Kidney (tissue), 14 donors: ENCODE data around the gene C4BPA. TPM values are rescaled to one million over a fixed set of nuclear protein-coding genes. Genes with fewer than 3 reads are reported as not detected.

ENCODE experiments used
- DNase-seq, 5 donors: peaks; one replicate each; pipeline ENCODE4 v3.0.0-alpha.2; 2013 to 2020
- FAIRE-seq: peaks from 2 replicates; lab custom pipeline; 2012; peaks lifted over from hg19 to GRCh38; lab: Jason Lieb, UNC
- H3K27ac ChIP-seq, 2 donors: one replicate each; pipeline ENCODE4 v1.7.0; 2013; ENCODE audit warnings: low read depth in 2 of 2, low read length in 2 of 2, inconsistent platforms in 1 of 2
- H3K27me3 ChIP-seq: one replicate; pipeline ENCODE4 v1.7.1; 2013; ENCODE audit warnings: low read length, inconsistent platforms; ENCODE audit not compliant: control insufficient read depth, insufficient read depth
- H3K36me3 ChIP-seq, 3 donors: one replicate each; pipeline versions ENCODE4 v1.7.0 to v1.7.1; 2013; ENCODE audit warnings: low read length in 3 of 3, control low read depth in 1 of 3, inconsistent platforms in 1 of 3; ENCODE audit not compliant: insufficient read depth in 3 of 3, control insufficient read depth in 2 of 3
- H3K4me1 ChIP-seq, 3 donors: one replicate each; pipeline versions ENCODE4 v1.7.0 to v1.7.1; 2013; ENCODE audit warnings: low read length in 3 of 3, inconsistent platforms in 1 of 3, low read depth in 1 of 3; ENCODE audit not compliant: control insufficient read depth in 2 of 3, insufficient read depth in 2 of 3
- H3K4me3 ChIP-seq, 3 donors: one replicate each; pipeline versions ENCODE4 v1.7.0 to v1.8.1; 2013; ENCODE audit warnings: low read length in 3 of 3, control low read depth in 1 of 3, inconsistent platforms in 1 of 3
- H3K9ac ChIP-seq, 3 donors: one replicate each; pipeline versions ENCODE4 v1.7.0 to v1.7.1; 2013; ENCODE audit warnings: low read length in 3 of 3, control low read depth in 1 of 3, inconsistent platforms in 1 of 3
- H3K9me3 ChIP-seq, 3 donors: one replicate each; pipeline versions ENCODE4 v1.7.0 to v1.7.1; 2013; ENCODE audit warnings: low read length in 3 of 3, control low read depth in 1 of 3, inconsistent platforms in 1 of 3; ENCODE audit not compliant: control insufficient read depth in 2 of 3, insufficient read depth in 1 of 3
- intact Hi-C: fragments of 100-400 bp; cut with DNase I; formaldehyde crosslinking; loops from one replicate; pipeline ENCODE4 v1.11.1; 2022
- polyA plus RNA-seq: library from polyadenylated mRNA; stranded (reverse); fragments of 350-450 nt; fragmentation: Illumina TruSeq; extraction: RNeasy Lipid Tissue Mini Kit (QIAGEN cat#74804); gene quantifications from one replicate; pipeline ENCODE4 v1.2.3, GENCODE V29; 2014; ENCODE audit warnings: low read depth, low replicate concordance; ENCODE audit not compliant: insufficient read depth
- total RNA-seq: library from RNA; stranded (reverse); fragmentation: NEBNext Ultra II Directional; extraction: Animal tissue kit (Norgen Biotek cat#: 25700); gene quantifications from one replicate; pipeline ENCODE4 v1.2.1, GENCODE V29; 2021
- TF ChIP-seq, protein P1 (sequence below): IDR thresholded peaks from 3 replicates; pipeline ENCODE4 v1.5.1; 2012; ENCODE audit warnings: mild to moderate bottlenecking, moderate library complexity, borderline replicate concordance; ENCODE audit not compliant: insufficient read depth; ENCODE audit errors: extremely low read depth
- donor health status: control.
- donor health status: control.
- donor health status: control.
- donor health status: control.
- donor health status: control.
- donor health status: DM: yes; HTN: yes; CAD: no.
- donor health status: Normal renal cell carcinoma (clear cell type).

The C4BPA gene
- total and polyA plus RNA-seq, 2 donors from 2014 or later, result 45.7 TPM; not detected in 1

DNA sequence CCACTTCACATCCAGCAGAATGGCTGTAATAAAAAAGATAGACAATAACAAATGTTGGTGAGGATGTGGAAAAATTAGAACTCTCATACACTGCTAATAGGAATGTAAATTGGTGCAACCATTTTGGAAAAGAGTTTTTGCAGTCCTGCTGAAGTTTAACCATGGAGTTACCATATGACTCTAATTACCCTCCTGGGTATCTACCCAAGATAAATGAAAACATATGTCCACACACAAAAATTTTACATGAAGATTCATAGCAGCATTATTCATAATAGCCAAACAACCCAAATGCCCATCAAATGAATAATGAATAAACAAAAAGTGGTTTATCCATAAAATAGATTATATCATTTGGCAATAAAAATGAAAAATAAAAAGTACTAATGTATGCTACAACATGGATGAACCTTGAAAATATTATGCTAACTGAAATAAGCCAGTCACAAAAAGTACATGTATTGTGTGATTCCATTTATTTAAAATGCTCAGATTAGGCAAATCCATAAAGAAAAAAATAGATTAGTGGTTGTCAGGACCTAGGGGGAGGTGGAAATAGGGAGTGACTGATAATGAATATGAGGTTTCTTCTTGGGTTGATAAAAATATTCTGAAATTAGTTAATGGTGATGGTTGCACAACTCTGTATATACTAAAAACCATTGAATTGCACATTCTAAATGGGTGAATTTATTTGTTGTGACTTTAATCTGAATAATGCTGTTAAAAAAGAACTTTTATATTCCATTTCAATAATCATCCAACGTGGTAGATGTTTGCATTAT lies 26.4 kb downstream of the C4BPA start:
- no peak overlapping the region for H3K27ac ChIP-seq

DNA sequence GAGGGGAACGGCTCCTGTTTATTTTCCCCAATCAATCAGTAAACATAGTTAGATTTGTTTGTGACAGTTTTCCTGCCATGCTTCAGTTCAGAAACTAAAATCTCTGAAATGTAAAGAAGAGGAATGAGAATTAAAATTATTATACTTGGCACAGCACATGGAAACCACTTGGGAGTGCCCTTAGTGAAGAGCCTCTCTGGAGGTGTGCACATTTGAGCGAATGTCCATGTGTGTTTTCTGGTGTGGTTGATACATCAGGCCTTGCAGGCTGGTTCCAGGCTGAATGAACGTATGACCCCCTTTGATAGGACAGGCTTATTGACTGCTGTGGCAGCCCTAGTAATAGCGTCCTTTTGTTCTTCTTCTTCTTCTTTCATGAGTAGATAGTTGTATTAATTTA lies 27.1 kb downstream of the C4BPA start:
- FAIRE-seq, result no peak
- intact Hi-C loops, result no loop called here
- H3K4me1 ChIP-seq, result no peaks in the 10 kb centered on the region

More for the DNA sequence above, 26.4 kb downstream of the C4BPA start:
- H3K9me3 ChIP-seq, result peaks cover 0 to 21% (median 4%) of the 10 kb centered on the region in 3 donors
- H3K36me3 ChIP-seq, result no peaks in the 10 kb centered on the region
- H3K27me3 ChIP-seq, result no peaks in the 10 kb centered on the region
- H3K4me3 ChIP-seq, result no peak overlapping the region
- TF ChIP-seq, protein P1, sequence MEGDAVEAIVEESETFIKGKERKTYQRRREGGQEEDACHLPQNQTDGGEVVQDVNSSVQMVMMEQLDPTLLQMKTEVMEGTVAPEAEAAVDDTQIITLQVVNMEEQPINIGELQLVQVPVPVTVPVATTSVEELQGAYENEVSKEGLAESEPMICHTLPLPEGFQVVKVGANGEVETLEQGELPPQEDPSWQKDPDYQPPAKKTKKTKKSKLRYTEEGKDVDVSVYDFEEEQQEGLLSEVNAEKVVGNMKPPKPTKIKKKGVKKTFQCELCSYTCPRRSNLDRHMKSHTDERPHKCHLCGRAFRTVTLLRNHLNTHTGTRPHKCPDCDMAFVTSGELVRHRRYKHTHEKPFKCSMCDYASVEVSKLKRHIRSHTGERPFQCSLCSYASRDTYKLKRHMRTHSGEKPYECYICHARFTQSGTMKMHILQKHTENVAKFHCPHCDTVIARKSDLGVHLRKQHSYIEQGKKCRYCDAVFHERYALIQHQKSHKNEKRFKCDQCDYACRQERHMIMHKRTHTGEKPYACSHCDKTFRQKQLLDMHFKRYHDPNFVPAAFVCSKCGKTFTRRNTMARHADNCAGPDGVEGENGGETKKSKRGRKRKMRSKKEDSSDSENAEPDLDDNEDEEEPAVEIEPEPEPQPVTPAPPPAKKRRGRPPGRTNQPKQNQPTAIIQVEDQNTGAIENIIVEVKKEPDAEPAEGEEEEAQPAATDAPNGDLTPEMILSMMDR, result no peak
- H3K4me1 ChIP-seq, result no peaks in the 10 kb centered on the region
- no peak overlapping the region for H3K9ac ChIP-seq
- intact Hi-C loops, result no loop called here
- no peak for DNase-seq
- FAIRE-seq, result no peak

DNA sequence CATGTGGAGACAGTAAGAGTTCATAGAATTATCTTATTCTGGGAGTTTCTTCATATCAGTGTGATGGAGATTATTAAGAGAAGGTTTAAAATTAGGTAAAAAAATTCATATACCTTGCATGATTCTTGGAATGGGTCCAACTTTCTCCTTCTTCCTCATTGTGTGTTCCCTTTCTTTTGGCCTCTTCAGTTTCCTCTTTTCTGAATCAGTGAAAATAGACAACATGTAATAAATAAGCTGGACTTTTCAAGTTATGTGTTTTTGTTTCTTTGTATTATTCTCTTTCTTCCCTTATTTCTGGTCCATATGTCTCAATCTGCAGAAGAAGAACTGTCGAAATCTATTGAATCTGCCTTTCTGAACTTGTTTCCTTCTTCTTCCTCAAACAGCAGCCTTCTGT lies 30.5 kb downstream of the C4BPA start:
- H3K27me3 ChIP-seq, result no peaks in the 10 kb centered on the region
- TF ChIP-seq, protein P1, result no peak
- H3K9me3 ChIP-seq, result peaks cover 0 to 4% (median 4%) of the 10 kb centered on the region in 3 donors
- FAIRE-seq, result no peak
- H3K9ac ChIP-seq, result no peak overlapping the region
- H3K4me3 ChIP-seq, result no peak overlapping the region
- intact Hi-C loops, result no loop called here
- no peaks in the 10 kb centered on the region for H3K4me1 ChIP-seq
- no peak for DNase-seq
- no peak overlapping the region for H3K27ac ChIP-seq
- H3K36me3 ChIP-seq, result no peaks in the 10 kb centered on the region

More for the DNA sequence above, 27.1 kb downstream of the C4BPA start:
- TF ChIP-seq, protein P1, result no peak
- no peaks in the 10 kb centered on the region for H3K36me3 ChIP-seq
- H3K9ac ChIP-seq, result no peak overlapping the region
- H3K27ac ChIP-seq, result no peak overlapping the region
- no peaks in the 10 kb centered on the region for H3K27me3 ChIP-seq
- H3K4me3 ChIP-seq, result no peak overlapping the region
- no peak for DNase-seq
- peaks cover 0 to 21% (median 4%) of the 10 kb centered on the region in 3 donors for H3K9me3 ChIP-seq
